DMS53 treated with DMSO at 0.1 percent for 48 hours (cell line): Measurements from ENCODE around the gene PCDHA9.
"Not testable (repeated sequence)": the region's sequence is repeated elsewhere in the genome, so short reads cannot be mapped to it uniquely, and the experiment has no call there.

Source experiments
- DNase-seq: peaks from one replicate; lab custom pipeline; 2025; ENCODE audit not compliant: unreplicated experiment; lab: John Stamatoyannopoulos, UW

The PCDHA9 gene, protein sequence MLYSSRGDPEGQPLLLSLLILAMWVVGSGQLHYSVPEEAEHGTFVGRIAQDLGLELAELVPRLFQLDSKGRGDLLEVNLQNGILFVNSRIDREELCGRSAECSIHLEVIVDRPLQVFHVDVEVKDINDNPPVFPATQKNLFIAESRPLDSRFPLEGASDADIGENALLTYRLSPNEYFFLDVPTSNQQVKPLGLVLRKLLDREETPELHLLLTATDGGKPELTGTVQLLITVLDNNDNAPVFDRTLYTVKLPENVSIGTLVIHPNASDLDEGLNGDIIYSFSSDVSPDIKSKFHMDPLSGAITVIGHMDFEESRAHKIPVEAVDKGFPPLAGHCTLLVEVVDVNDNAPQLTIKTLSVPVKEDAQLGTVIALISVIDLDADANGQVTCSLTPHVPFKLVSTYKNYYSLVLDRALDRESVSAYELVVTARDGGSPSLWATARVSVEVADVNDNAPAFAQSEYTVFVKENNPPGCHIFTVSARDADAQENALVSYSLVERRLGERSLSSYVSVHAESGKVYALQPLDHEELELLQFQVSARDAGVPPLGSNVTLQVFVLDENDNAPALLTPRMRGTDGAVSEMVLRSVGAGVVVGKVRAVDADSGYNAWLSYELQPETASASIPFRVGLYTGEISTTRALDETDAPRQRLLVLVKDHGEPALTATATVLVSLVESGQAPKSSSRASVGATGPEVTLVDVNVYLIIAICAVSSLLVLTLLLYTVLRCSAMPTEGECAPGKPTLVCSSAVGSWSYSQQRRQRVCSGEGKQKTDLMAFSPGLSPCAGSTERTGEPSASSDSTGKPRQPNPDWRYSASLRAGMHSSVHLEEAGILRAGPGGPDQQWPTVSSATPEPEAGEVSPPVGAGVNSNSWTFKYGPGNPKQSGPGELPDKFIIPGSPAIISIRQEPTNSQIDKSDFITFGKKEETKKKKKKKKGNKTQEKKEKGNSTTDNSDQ

DNA sequence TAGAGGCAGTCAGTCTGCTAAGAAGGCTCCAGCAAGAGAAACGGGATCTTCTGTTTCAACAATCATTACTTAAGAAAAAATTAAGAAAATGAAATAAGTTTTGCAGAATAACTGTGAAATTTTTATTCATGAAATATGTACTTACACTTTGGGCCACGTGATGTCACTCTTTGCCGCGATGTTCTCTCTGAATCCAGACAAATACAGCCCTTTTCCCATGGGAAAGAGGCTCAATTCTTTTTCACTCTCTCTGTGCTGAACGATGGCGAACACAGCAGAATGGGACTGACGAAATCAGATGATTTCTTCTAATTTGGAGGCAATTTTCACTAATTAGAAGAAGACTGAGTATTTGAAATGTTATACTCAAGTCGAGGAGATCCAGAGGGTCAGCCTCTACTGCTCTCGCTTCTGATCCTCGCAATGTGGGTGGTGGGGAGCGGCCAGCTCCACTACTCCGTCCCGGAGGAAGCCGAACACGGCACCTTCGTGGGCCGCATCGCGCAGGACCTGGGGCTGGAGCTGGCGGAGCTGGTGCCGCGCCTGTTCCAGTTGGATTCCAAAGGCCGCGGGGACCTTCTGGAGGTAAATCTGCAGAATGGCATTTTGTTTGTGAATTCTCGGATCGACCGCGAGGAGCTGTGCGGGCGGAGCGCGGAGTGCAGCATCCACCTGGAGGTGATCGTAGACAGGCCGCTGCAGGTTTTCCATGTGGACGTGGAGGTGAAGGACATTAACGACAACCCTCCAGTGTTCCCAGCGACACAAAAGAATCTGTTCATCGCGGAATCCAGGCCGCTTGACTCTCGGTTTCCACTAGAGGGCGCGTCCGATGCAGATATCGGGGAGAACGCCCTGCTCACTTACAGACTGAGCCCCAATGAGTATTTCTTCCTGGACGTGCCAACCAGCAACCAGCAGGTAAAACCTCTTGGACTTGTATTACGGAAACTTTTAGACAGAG lies at the start of gene PCDHA9:
PCDHA9 (plus strand) TSS at position 244 of the 964 bp plus-strand sequence; CDS start at position 358, 114 bp downstream.
- not testable (repeated sequence) for DNase-seq

GRCh38 chr5:140800816-140801493 lies 47.2 kb upstream of the PCDHA9 start, which contains the start of gene PCDHA3:
Gene PCDHA3 (plus strand): TSS chr5:140801057.
- peak; percentile 88 for DNase-seq

GRCh38 chr5:140801494-140801841 lies 46.7 kb upstream of the PCDHA9 start:
- peak; percentile 79 for DNase-seq

GRCh38 chr5:140802381-140802780 lies 45.8 kb upstream of the PCDHA9 start:
- DNase-seq: not testable (repeated sequence)

DNA sequence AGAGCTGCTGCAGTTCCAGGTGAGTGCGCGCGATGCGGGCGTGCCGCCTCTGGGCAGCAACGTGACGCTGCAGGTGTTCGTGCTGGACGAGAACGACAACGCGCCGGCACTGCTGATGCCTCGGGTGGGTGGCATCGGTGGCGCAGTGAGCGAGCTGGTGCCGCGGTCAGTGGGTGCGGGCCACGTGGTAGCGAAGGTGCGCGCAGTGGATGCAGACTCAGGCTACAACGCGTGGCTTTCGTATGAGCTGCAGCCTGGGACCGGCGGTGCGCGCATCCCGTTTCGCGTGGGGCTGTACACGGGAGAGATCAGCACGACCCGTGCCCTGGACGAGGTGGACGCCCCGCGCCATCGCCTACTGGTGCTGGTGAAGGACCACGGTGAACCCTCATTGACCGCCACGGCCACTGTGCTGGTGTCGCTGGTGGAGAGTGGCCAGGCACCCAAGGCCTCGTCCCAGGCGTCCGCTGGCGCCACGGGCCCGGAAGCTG lies 45.4 kb upstream of the PCDHA9 start:
- no peak for DNase-seq

- DNase-seq: peak; percentile 77
Observed at GRCh38 chr5:140806834-140807775, 41.1 kb upstream of the PCDHA9 start, which contains the start of gene PCDHA4. Gene PCDHA4 (plus strand): TSS chr5:140807068.

DNA sequence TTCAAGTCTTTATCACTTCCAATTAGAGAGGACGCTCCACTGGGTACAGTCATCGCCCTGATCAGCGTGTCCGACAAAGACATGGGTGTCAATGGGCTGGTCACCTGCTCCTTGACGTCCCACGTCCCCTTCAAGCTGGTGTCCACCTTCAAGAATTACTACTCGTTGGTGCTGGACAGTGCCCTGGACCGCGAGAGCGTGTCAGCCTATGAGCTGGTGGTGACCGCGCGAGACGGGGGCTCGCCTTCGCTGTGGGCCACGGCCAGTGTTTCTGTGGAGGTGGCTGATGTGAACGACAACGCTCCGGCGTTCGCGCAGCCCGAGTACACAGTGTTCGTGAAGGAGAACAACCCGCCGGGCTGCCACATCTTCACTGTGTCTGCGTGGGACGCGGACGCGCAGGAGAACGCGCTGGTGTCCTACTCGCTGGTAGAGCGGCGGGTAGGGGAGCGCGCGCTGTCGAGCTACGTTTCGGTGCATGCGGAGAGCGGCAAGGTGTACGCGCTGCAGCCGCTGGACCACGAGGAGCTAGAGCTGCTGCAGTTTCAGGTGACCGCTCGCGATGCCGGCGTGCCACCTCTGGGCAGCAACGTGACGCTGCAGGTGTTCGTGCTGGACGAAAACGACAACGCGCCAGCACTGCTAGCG lies 39.8 kb upstream of the PCDHA9 start:
- DNase-seq: not testable (repeated sequence)

DNA sequence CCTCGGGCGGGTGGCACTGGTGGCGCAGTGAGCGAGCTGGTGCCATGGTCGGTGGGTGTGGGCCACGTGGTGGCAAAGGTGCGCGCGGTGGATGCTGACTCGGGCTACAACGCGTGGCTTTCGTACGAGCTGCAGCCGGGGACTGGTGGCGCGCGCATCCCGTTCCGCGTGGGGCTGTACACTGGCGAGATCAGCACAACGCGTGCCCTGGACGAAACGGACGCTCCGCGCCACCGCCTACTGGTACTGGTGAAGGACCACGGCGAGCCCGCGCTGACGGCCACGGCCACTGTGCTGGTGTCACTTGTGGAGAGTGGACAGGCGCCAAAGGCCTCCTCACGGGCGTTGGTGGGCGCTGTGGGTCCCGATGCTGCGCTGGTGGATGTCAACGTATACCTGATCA lies 39.3 kb upstream of the PCDHA9 start:
- no peak for DNase-seq

DNA sequence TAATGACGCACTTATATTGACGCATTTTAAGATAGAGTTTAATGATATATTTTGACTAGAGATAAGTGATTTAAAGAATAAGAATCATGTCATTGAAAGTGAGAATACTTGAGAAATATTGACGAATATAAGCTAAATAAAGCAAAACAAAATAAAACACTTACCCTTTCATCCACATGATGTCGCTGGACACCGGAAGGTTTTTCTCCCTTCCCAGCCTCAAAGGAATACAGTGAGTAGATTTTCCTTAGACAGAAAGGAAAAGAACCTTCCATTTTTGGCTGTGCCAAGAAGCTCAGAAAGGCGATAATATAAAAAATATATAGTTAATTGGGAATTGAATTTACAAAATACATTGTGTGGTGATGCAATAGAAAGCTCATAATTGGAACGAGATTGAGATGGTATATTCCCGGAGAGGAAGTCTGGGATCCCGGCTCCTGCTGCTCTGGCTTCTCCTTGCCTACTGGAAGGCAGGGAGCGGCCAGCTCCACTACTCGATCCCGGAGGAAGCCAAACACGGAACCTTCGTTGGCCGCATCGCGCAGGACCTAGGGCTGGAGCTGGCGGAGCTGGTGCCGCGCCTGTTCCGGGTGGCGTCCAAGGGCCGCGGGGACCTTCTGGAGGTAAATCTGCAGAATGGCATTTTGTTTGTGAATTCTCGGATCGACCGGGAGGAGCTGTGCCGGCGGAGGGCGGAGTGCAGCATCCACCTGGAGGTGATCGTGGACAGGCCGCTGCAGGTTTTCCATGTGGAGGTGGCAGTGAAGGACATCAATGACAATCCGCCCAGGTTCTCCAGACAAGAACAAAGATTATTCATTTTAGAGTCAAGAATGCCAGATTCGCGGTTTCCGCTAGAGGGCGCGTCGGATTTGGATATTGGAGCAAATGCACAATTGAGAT lies 26.6 kb upstream of the PCDHA9 start, which contains the start of gene PCDHA5:
PCDHA5 (plus strand) TSS at position 239 of the 906 bp plus-strand sequence.
- DNase-seq: peak; percentile 42

GRCh38 chr5:140822281-140822629 lies 25.9 kb upstream of the PCDHA9 start:
- no peak for DNase-seq

- DNase-seq: not testable (repeated sequence)
Observed at GRCh38 chr5:140822969-140823368, 25.2 kb upstream of the PCDHA9 start.

DNA sequence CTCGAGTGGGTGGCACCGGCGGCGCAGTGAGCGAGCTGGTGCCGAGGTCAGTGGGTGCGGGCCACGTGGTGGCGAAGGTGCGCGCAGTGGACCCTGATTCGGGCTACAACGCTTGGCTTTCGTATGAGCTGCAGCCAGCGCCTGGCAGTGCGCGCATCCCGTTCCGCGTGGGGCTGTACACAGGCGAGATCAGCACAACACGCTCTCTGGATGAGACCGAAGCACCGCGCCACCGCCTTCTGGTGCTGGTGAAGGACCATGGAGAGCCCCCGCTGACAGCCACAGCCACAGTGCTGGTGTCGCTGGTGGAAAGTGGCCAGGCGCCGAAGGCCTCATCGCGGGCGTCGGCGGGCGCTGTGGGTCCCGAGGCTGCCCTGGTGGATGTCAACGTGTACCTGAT lies 24.7 kb upstream of the PCDHA9 start:
- no peak for DNase-seq

GRCh38 chr5:140827704-140828361 lies 20.3 kb upstream of the PCDHA9 start, which contains the start of gene PCDHA6:
Gene PCDHA6 (plus strand): TSS chr5:140827960. CDS start chr5:140828092, 132 bp downstream.
- peak; percentile 38 for DNase-seq

DNA sequence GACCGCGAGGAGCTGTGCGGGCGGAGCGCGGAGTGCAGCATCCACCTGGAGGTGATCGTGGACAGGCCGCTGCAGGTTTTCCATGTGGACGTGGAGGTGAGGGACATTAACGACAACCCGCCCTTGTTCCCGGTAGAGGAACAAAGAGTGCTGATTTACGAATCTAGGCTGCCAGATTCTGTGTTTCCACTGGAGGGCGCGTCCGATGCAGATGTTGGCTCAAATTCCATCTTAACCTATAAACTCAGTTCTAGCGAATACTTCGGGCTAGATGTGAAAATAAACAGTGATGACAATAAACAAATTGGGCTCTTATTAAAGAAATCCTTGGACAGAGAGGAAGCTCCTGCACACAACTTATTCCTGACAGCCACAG lies 19.8 kb upstream of the PCDHA9 start:
- DNase-seq: no peak

- DNase-seq: not testable (repeated sequence)
Observed at GRCh38 chr5:140829511-140830501, 18.4 kb upstream of the PCDHA9 start.
